Erythroblast (primary cell): ENCODE measurements around the gene FOCAD.
"Not testable (repeated sequence)": the region's sequence is repeated elsewhere in the genome, so short reads cannot be mapped to it uniquely, and the experiment has no call there.

Source experiments
- DNase-seq, 2 experiments: peaks; one replicate each; lab custom pipeline; 2025; lab: John Stamatoyannopoulos, UW
- GATA1 ChIP-seq: IDR thresholded peaks from 2 replicates; pipeline ENCODE4 v1.6.1; 2011; ENCODE audit warnings: low read depth, mild to moderate bottlenecking, control low read depth, low read length, moderate library complexity
- POLR2A ChIP-seq: IDR thresholded peaks from 2 replicates; pipeline ENCODE4 v1.6.1; 2011; ENCODE audit warnings: mild to moderate bottlenecking, low read length

The FOCAD gene

GRCh38 chr9:20658677-20659473 is 25.2 kb upstream of the FOCAD start:
- no peak for DNase-seq
- no peak for TF ChIP-seq POLR2A
- no peak for TF ChIP-seq GATA1

DNA sequence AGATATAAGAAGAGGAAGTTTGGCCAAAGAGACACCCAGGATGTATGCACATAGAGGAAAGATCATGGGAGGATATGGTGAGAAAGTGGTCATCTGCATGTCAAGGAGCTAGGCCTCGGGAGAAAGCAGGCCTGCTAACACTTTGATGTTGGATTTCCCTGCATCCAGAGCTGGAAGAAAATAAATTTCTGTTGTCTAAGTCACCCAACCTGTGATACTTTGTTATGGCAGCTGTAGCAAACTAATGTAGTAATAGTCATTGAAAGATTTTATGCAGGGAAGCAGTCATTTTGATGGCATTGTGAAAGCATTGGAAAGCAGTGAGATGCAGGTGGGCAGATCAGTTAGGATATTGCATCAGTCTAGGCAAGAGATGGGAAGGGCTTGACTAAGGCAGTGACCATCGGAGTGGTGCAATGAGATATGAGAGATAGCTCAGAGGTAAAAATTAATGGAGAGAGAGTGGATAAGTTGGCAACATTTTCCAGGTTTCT is 24.5 kb upstream of the FOCAD start:
- TF ChIP-seq POLR2A (no peak), GATA1 (no peak)
- DNase-seq: peak in 1 of 2 experiments; percentile 15

DNA sequence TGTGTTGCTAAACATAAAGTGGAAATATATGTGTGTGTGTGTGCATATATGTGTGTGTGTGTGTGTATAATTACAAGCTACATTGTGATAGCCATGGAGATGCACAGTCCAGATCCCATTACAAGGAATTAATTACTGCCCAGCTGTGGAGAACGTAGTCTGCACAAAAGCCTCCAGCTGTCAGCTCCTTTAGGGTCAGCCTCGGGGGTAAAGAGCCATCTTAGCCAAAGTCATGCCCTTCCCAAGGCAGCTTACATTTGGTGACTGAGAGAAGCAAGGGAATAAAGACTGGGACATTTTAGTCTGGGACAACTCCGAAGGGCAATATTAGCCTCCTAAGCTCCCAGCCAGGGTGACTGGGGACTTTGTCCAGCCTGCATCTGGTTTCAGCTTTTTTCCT is 21.9 kb upstream of the FOCAD start:
- no peak for DNase-seq
- TF ChIP-seq POLR2A (no peak), GATA1 (no peak)

DNA sequence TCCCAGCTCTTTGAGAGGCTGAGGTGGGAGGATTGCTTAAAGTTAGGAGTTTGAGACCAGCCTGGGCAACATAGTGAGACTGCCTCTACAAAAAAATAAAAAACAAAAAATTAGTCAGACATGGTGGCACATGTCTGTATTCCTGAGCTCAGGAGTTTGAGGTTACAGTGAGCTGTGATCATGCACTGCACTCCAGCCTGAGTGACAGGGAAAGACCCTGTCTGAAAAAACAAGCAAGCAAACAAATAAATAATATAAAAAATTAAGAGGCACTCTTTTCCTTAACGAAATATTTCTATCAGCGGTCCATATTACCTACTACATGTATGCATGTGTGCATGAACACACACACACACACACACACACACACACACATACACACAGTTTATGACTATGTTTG is 20.9 kb upstream of the FOCAD start:
- no peak for DNase-seq
- TF ChIP-seq GATA1 (no peak), POLR2A (no peak)

DNA sequence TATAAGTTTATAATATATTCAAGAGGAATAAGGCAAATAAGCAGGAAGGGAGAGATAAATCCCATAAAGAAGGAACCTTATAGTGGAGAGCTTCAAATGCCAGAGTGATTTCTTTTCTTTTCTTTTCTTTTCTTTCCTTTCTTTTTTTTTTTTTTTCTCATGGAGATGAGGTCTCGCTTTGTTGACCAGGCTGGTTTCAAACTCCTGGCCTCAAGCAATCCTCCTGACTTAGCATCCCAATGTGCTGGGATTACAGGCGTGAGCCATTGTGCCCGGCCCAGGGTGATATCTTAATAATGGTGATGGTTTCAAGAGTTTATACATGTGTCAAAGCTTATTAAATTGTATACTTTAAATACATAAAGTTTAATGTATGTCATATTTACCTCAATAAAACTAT is 19.6 kb upstream of the FOCAD start:
- TF ChIP-seq GATA1 (no peak), POLR2A (no peak)
- no peak for DNase-seq

GRCh38 chr9:20670395-20670794 is 13.7 kb upstream of the FOCAD start:
- DNase-seq: no peak
- TF ChIP-seq POLR2A: no peak
- no peak for TF ChIP-seq GATA1

- no peak for TF ChIP-seq POLR2A
- no peak for TF ChIP-seq GATA1
Measured at GRCh38 chr9:20671635-20672034, 12.4 kb upstream of the FOCAD start.

GRCh38 chr9:20673537-20673936 is 10.5 kb upstream of the FOCAD start:
- not testable (repeated sequence) for DNase-seq

More at GRCh38 chr9:20671635-20672034, 12.4 kb upstream of the FOCAD start:
- no peak for DNase-seq

- TF ChIP-seq GATA1 (no peak), POLR2A (no peak)
- DNase-seq: no peak
Measured at GRCh38 chr9:20681467-20681866, 2.6 kb upstream of the FOCAD start.

- DNase-seq: peak; percentile 82 to 83
- TF ChIP-seq POLR2A: no peak
- TF ChIP-seq GATA1: no peak
Measured at GRCh38 chr9:20683351-20684034, 566 bp upstream of the FOCAD start.

- DNase-seq: peak; percentile 19 to 52
- no peak for TF ChIP-seq GATA1
- TF ChIP-seq POLR2A: no peak
Measured at GRCh38 chr9:20684875-20685696, 1.0 kb downstream of the FOCAD start.

DNA sequence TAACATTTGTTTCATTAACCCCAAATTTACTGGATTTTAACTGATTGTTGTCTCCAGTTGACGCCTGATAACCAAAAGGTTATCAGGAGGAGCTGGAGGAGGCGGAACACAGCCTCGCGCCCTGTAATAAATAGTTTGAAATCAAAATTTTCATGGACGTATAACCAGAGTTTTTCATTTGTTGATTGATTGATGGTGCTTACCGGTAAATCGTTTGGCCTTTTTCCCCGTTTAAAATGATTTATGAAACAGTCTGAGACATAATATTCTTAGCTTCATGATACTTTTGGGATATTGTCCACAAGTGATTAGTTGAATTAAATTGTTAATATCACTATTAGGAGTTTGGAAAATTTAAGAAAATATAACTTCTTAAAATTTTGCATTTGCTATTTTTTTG is 1.7 kb downstream of the FOCAD start:
- TF ChIP-seq POLR2A: no peak
- TF ChIP-seq GATA1: no peak

GRCh38 chr9:20689833-20690232 is 5.8 kb downstream of the FOCAD start:
- TF ChIP-seq GATA1: no peak
- TF ChIP-seq POLR2A: no peak
- DNase-seq: no peak

More for the DNA sequence above, 1.7 kb downstream of the FOCAD start:
- peak; percentile 15 to 25 for DNase-seq

- TF ChIP-seq POLR2A (no peak), GATA1 (no peak)
Measured at GRCh38 chr9:20692554-20692953, 8.5 kb downstream of the FOCAD start.

More at GRCh38 chr9:20692554-20692953, 8.5 kb downstream of the FOCAD start:
- peak; percentile 41 to 70 for DNase-seq
